ENCODE results near the gene SPINK5.

GRCh38 chr5:148152781-148153180, 89.0 kb downstream of the SPINK5 start:
- TF ChIP-seq CTCF (IDR thresholded peaks at IDR 0.05; ENCODE audit: borderline replicate concordance, extremely low read depth, low read length, poor library complexity, severe bottlenecking) (no peak), EZH2 (IDR thresholded peaks at IDR 0.05; ENCODE audit: borderline replicate concordance, low read depth, low read length, severe bottlenecking) (no peak)

Data from DND-41 (cell line).